Loucy (cell line): ENCODE data around the gene HELT.
"Not testable (repeated sequence)": the region's sequence is repeated elsewhere in the genome, so short reads cannot be mapped to it uniquely, and the experiment has no call there.

Experiments
- H2AFZ ChIP-seq: fragments of 200-600 bp; sonication (generic); 2 replicates; pipeline ENCODE4 v1.6.0; 2016; ENCODE audit warnings: antibody characterized with exemption, mild to moderate bottlenecking, low read length, moderate library complexity
- H3F3A ChIP-seq: fragments of 200-600 bp; 2 replicates; pipeline ENCODE4 v1.6.0; 2016; ENCODE audit warnings: antibody characterized with exemption, low read depth, mild to moderate bottlenecking
- H3K27me3 ChIP-seq: fragments of 200-600 bp; sonication (generic); 2 replicates; pipeline ENCODE4 v1.6.1; 2014; ENCODE audit warnings: low read length, mild to moderate bottlenecking; ENCODE audit not compliant: insufficient read depth, poor library complexity, severe bottlenecking
- H3K36me3 ChIP-seq: fragments of 200-600 bp; sonication (generic); 2 replicates; pipeline ENCODE4 v1.6.1; 2016; ENCODE audit warnings: low read length; ENCODE audit not compliant: insufficient read depth
- H3K4me1 ChIP-seq: fragments of 200-600 bp; sonication (generic); 2 replicates; pipeline ENCODE4 v1.5.1; 2014; ENCODE audit warnings: low read length, mild to moderate bottlenecking; ENCODE audit not compliant: insufficient read depth, poor library complexity, severe bottlenecking
- H3K4me2 ChIP-seq: fragments of 200-600 bp; sonication (generic); 2 replicates; pipeline ENCODE4 v1.6.0; 2014; ENCODE audit warnings: antibody characterized with exemption, low read length, low read depth, mild to moderate bottlenecking; ENCODE audit not compliant: poor library complexity, severe bottlenecking
- H3K4me3 ChIP-seq: fragments of 200-600 bp; sonication (generic); 2 replicates; pipeline ENCODE4 v1.5.1; 2014; ENCODE audit warnings: low read length, mild to moderate bottlenecking, mixed read lengths; ENCODE audit not compliant: poor library complexity, severe bottlenecking
- H3K79me2 ChIP-seq: fragments of 200-600 bp; sonication (generic); 2 replicates; pipeline ENCODE4 v1.6.1; 2014; ENCODE audit warnings: low read length; ENCODE audit not compliant: insufficient read depth
- H3K9ac ChIP-seq: fragments of 200-600 bp; sonication (generic); 2 replicates; pipeline ENCODE4 v1.6.0; 2014; ENCODE audit warnings: mild to moderate bottlenecking, low read depth, low read length, moderate library complexity; ENCODE audit not compliant: poor library complexity, severe bottlenecking
- H3K9me2 ChIP-seq: fragments of 200-600 bp; sonication (generic); replicated peaks from 2 replicates; pipeline ENCODE4 v1.6.1; 2016; ENCODE audit warnings: low read depth, low read length, mixed read lengths
- H3K9me3 ChIP-seq: fragments of 200-600 bp; sonication (generic); 2 replicates; pipeline ENCODE4 v1.6.1; 2014; ENCODE audit warnings: mild to moderate bottlenecking, antibody characterized with exemption, low read length, low read depth; ENCODE audit not compliant: insufficient read depth
- H4K20me1 ChIP-seq: fragments of 200-600 bp; sonication (generic); 2 replicates; pipeline ENCODE4 v1.6.0; 2014; ENCODE audit warnings: antibody characterized with exemption, low read length, mild to moderate bottlenecking; ENCODE audit not compliant: insufficient read depth, poor library complexity, severe bottlenecking
- CTCF ChIP-seq: fragments of 200-600 bp; sonication (generic); conservative IDR thresholded peaks from 2 replicates; pipeline ENCODE4 v1.5.1; 2014; ENCODE audit warnings: mild to moderate bottlenecking, antibody characterized with exemption, low read length
- EZH2phosphoT487 ChIP-seq: fragments of 200-600 bp; IDR thresholded peaks from 2 replicates; pipeline ENCODE4 v1.6.1; 2018; ENCODE audit warnings: antibody characterized with exemption, mild to moderate bottlenecking, moderate library complexity, borderline replicate concordance

The HELT gene

GRCh38 chr4:184972991-184973390 is 45.3 kb upstream of the HELT start:
- Histone ChIP-seq H4K20me1 (no peaks in the 10 kb centered on the region), H3K4me1 (no peaks in the 10 kb centered on the region), H3K79me2 (no peaks in the 10 kb centered on the region), H3K4me2 (no peak overlapping the region), H3F3A (no peaks in the 10 kb centered on the region), H3K9ac (no peak overlapping the region), H3K4me3 (no peak overlapping the region), H3K27me3 (no peaks in the 10 kb centered on the region), H2AFZ (no peak overlapping the region), H3K36me3 (no peaks in the 10 kb centered on the region), H3K9me3 (no peaks in the 10 kb centered on the region), H3K9me2 (no peaks in the 10 kb centered on the region)
- no peak for TF ChIP-seq EZH2phosphoT487
- no peak for TF ChIP-seq CTCF

- H3K9me2 ChIP-seq, H3K9ac ChIP-seq, H2AFZ ChIP-seq, H4K20me1 ChIP-seq, H3K36me3 ChIP-seq, H3K4me1 ChIP-seq, H3K27me3 ChIP-seq, H3K4me3 ChIP-seq, H3K4me2 ChIP-seq, H3K9me3 ChIP-seq, H3K79me2 ChIP-seq, H3F3A ChIP-seq: not testable (repeated sequence)
These were observed 41.9 kb upstream of the HELT start for GRCh38 chr4:184976348-184976747.

- no peak overlapping the region for H3K4me3 ChIP-seq
- H3K4me2 ChIP-seq: no peak overlapping the region
- TF ChIP-seq CTCF: no peak
- no peaks in the 10 kb centered on the region for H3K9me2 ChIP-seq
- no peaks in the 10 kb centered on the region for H3K36me3 ChIP-seq
- no peak overlapping the region for H2AFZ ChIP-seq
- peaks cover 3% of the 10 kb centered on the region for H3K27me3 ChIP-seq
- no peaks in the 10 kb centered on the region for H3K9me3 ChIP-seq
- H3K4me1 ChIP-seq: no peaks in the 10 kb centered on the region
- no peaks in the 10 kb centered on the region for H4K20me1 ChIP-seq
- no peak overlapping the region for H3K9ac ChIP-seq
- H3K79me2 ChIP-seq: no peaks in the 10 kb centered on the region
- H3F3A ChIP-seq: no peaks in the 10 kb centered on the region
These were observed 40.5 kb upstream of the HELT start for GRCh38 chr4:184977747-184978146.

GRCh38 chr4:184978211-184978610 is 40.1 kb upstream of the HELT start:
- no peaks in the 10 kb centered on the region for H3F3A ChIP-seq
- peaks cover 7% of the 10 kb centered on the region for H3K27me3 ChIP-seq
- H3K9me2 ChIP-seq: no peaks in the 10 kb centered on the region
- H3K36me3 ChIP-seq: no peaks in the 10 kb centered on the region
- H3K4me1 ChIP-seq: peaks cover 4% of the 10 kb centered on the region
- H3K9me3 ChIP-seq: no peaks in the 10 kb centered on the region
- H3K9ac ChIP-seq: no peak overlapping the region
- H2AFZ ChIP-seq: no peak overlapping the region
- no peaks in the 10 kb centered on the region for H3K79me2 ChIP-seq
- H3K4me2 ChIP-seq: no peak overlapping the region
- H4K20me1 ChIP-seq: no peaks in the 10 kb centered on the region
- no peak for TF ChIP-seq EZH2phosphoT487
- no peak for TF ChIP-seq CTCF
- no peak overlapping the region for H3K4me3 ChIP-seq
